HG03045 (cell line): ENCODE results near the gene HACD3.

ENCODE experiments used
- ATAC-seq: cut with Tn5 transposase; IDR thresholded peaks from one replicate; pipeline ENCODE4 v1.9.1; 2021; ENCODE audit warnings: mild to moderate bottlenecking, moderate library complexity; ENCODE audit not compliant: unreplicated experiment

Gene HACD3, protein sequence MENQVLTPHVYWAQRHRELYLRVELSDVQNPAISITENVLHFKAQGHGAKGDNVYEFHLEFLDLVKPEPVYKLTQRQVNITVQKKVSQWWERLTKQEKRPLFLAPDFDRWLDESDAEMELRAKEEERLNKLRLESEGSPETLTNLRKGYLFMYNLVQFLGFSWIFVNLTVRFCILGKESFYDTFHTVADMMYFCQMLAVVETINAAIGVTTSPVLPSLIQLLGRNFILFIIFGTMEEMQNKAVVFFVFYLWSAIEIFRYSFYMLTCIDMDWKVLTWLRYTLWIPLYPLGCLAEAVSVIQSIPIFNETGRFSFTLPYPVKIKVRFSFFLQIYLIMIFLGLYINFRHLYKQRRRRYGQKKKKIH

DNA sequence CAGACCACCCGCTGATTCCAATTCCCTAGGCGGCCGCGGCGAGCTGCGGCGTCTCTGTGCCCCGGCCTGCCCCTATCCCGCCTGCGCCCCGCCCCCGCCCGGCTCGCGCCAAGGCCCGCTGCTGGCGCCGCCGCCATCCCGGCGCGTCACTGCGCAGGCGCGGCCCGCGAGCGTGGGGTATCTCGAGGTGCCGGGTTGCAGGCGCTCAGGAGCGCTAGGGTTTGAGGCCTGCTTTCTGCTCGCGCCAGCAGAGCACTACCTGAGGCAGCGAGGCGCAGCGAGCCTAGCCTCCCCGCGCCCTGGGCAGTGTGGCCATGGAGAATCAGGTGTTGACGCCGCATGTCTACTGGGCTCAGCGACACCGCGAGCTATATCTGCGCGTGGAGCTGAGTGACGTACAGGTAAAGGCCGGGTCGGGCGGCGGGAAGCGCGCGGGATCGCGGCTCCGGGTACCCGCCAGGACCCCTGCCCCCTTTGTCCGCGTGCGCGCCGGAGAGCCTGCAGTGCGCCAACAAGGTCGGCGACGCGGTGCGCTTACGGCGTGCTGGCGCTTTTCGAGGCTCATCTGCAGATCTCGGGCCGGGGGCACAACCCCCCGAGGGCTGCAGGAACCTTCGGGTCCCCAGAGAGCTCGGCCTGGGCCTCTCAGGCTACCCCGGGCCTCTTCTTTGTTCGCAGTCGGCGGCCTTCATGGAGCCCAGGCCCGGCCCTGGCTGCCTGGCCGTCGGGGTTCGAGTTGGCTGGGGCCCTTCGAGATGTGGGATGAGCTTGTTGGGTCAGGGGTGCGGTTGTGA, at the start of gene HACD3:
Gene HACD3, plus strand, starts transcription at position 146 of the 794 bp plus-strand sequence. Its CDS starts 169 bp downstream, at position 315.
- peak; percentile 84 for ATAC-seq

- no peak for ATAC-seq
These were observed 45.4 kb upstream of the HACD3 start for GRCh38 chr15:65484876-65485275.

GRCh38 chr15:65494076-65494475, 36.2 kb upstream of the HACD3 start:
- no peak for ATAC-seq

DNA sequence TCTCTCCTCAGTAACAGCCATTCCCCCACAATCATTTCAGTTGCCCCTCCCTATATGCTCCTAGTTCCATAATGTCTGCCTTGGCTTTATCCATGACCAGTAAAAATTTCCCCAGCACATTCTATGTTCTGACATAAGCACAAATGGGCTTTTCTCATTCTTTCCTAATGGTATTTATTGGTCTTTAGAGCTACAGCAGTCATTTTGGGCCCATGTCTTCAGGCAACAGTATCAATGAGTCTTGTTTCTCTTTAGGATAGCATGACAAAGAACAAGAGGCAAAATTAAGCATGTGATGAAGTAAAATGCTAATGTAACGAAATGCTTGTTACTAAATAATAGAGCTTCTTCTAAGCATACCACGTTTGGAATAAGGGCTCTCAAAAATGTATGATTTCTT, 20.9 kb upstream of the HACD3 start:
- no peak for ATAC-seq

GRCh38 chr15:65512189-65512588, 18.1 kb upstream of the HACD3 start:
- no peak for ATAC-seq

GRCh38 chr15:65512807-65513416, 17.4 kb upstream of the HACD3 start:
- ATAC-seq, result no peak

DNA sequence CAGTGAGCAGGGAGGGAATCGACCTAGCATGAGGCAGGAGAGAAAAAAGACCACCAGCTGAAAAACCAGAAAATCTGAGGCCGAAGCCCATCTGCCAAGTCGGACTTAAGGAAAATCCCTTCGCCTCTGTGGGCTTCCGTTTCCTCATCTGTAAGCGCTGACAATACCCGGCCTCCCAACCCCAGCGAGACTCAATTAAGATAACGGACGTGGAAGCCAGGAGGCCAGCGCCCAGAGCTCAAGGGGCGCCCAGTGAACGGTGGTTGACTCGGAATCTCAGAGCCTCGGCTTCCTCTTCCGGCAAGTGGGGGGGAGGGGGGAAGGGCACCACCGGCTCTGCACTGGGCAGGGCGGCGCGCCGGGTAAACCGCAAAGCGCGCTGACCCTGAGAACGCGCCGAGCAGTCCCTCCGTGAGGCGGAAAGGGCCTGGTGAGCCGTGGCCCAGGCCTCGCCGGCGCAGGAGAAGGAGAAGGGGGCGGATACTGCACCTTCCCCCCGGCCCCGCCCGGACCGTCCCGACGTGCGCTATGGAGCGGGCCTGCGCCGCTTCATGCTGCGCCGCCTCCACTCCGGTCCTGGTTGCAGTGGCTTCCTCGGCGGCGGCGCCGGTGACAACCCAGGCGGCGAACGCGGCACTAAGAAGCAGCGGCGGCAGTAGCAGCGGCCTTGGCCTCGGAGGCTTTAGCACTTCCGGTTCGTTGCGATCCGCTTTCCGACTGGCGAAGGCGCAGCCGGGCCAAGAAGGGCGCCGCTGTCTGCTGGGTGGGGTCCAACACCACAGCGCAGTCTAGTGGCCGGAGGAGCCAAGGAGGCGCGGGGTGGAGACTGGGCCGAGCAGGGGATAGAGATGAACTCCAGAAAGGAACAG, 13.0 kb upstream of the HACD3 start, which contains the start of gene DPP8:
Gene DPP8, minus strand, starts transcription at position 693 of the 869 bp plus-strand sequence. CDS start 5,136 bp downstream, outside the sequence.
- ATAC-seq, result peak; percentile 92

DNA sequence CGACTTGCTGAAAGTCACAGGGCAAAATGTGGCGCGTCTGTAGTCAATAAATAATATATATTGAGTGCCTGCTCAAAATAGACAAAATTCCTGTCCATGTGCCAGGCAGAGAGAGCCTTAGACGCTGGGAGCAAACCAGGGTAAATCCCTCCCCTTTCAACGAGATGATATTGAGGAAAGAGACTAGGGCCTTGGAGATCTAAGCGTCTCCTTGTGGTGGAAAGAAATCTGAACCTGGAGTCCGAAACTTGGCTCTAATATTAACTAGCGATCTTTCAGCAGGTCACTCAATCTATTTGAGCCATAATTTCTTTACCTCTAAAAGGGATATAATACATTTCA, 12.4 kb upstream of the HACD3 start:
- no peak for ATAC-seq

- ATAC-seq, result no peak
These were observed 11.5 kb upstream of the HACD3 start for GRCh38 chr15:65518633-65519285.

- no peak for ATAC-seq
These were observed 8.9 kb upstream of the HACD3 start for GRCh38 chr15:65521350-65521749.

DNA sequence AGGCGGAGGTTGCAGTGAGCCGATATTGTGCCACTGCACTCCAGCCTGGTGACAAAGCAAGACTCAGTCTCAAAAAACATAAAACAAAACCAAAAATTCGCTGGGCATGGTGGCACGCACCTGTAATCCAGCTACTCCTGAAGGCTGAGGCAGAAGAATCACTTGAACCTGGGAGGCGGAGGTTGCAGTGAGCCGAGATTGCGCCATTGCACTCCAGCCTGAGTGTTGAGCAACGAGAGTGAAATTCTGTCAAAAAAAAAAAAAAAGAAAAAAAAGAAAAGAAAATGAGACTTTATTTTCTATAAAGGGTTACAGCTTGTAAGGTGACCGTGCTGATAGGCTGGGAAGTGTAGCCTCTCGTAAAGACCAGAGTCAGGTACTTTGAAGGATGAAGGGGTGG, 6.0 kb upstream of the HACD3 start:
- no peak for ATAC-seq

DNA sequence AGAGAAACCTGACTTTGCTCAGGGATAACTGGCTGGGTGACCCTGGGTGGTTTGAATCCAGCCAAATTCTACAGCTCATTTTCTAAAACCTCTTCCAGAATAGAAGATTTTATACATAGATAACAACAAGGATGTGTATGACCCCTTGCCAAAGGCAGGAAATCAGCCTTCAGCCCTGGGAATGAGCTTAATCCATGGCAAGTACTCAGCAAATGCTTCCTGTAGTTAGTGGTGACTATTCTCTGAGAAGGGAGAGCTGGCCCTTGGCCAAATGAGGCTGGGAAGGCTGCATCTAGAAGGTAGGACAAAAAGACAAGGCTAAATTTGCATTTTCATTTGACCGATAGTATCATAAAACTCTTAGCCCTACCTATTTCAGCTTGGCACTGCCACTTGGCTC, 4.6 kb upstream of the HACD3 start:
- ATAC-seq, result no peak

GRCh38 chr15:65528461-65529060, 1.7 kb upstream of the HACD3 start:
- no peak for ATAC-seq

- ATAC-seq, result peak; percentile 27
These were observed 423 bp upstream of the HACD3 start for GRCh38 chr15:65529762-65530317.

DNA sequence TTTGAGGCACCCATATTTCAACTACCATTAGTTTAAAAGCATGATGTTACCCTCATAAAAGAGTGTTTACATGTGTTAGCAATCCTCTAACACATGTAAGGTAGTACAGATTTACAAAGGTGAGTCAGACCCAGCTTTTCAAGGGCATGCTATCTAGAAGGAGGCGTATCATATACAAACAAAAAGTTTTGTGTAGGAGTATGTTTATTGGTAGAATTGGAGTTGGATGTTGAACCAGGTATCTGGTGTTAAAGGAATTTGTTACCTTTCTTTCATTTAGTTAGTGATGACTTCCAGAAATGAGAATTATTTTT, 2.4 kb downstream of the HACD3 start:
- ATAC-seq, result no peak

DNA sequence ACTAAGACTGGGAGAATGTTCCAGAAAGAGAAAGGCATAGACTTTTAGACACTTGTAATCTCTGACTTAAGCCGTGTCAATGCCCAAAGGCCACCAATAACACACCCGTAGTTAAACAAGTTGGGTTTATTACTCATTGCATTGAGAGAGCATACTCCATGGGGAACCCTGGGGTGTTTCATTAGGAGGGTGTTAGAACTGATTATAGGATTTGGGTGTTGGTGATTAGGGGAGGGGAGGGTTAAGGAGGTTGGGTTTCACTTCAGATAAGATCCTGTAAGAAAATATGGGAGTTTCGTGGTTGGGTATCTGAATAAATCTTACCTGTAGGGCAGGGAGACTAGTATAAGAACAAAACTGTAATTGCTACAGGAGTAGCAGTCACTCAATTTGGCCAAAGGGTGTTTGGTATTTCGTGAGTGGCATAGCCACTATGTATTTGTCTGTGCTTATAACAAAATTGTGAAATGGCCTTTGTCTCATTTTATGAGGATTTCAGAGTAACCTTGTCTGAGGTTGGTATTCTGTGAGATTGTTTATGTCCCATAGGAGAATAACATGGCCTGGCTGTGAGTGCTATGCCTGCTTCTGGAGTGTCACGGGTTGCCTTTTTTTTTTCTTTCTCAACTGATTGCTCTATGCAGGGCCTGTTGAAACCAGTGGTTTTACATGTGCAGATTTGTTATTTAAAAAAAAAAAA, 2.9 kb downstream of the HACD3 start:
- ATAC-seq, result no peak

DNA sequence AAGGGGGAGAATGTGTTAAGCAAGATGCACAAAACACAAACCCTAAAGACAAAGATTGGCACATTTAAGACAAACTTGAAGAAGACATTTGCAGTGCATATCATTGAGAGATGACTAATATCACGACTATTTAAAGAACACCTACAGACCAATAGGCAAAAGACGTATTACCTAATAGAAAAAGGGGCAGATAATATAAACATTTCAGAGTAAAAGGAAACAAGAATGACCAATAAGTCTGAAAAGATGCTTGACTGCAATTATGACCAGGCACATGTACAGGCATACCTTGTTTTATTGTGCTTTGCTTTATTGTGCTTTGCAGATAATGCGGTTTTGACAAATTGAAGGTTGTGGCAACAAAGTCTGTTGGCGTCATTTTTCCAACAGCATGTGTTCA, 4.9 kb downstream of the HACD3 start:
- no peak for ATAC-seq

DNA sequence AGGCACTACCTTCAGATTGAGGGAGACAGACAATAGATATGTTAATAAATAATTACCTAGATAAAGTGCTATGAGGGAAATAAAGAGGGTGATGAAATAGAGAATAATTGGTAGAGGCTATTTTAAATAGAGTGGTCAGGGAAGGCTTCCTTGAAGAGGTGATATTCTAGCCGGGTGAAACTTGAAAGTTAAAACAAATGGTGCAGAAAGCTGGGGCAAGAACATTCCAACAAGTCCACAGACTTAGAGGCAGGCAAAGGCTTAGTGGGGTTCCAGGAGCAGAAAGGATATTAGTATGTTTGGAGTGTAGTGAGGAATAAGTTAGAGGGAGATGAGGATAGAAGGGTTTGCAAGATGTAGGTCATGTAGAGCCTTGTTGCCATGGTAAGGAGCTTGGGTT, 10.1 kb downstream of the HACD3 start:
- ATAC-seq, result no peak

DNA sequence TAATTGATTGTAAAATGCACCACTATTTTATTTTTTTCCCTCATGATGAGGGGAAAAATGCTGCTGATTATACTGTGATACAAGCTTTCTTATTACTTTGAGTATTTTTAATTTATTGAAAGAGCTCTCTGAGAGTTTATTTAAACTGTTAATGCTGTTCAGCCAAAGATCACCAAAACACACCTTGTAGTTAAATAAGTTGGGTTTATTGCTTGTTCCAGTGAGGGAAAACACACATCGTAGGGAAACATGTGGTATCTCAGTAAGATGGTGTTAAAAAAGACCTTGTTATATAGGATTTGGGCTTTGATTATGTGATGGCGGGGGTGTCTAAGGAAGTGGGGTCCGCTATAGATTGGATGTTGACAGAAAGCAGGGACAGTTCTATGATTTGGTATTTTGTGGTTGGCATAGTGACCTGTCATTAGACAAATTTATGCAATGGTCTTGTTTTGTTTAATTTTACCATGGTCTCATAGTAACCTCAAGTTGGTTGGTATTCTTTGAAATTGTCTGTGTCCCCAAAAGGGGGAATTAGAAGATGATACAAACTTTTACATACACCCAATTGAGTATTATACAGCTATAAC, 11.1 kb downstream of the HACD3 start:
- no peak for ATAC-seq
